Progenitor cell of endocrine pancreas (in vitro differentiated cells): ENCODE measurements around the gene GPS2. TPM values are rescaled to one million over a fixed set of nuclear protein-coding genes. Genes with fewer than 3 reads are reported as not detected.
"Not testable (repeated sequence)": the region's sequence is repeated elsewhere in the genome, so short reads cannot be mapped to it uniquely, and the experiment has no call there.

Experiments
- DNase-seq: peaks from one replicate; pipeline ENCODE4 v3.0.0; 2021; ENCODE audit warnings: low spot score; ENCODE audit not compliant: unreplicated experiment
- H3K27ac Mint-ChIP-seq: 2 replicates; pipeline ENCODE4 v1.8.0; 2021; ENCODE audit warnings: mild to moderate bottlenecking, moderate library complexity, mixed read lengths
- H3K27me3 Mint-ChIP-seq: 2 replicates; pipeline ENCODE4 v1.8.0; 2021; ENCODE audit warnings: mixed read lengths
- H3K36me3 Mint-ChIP-seq: 2 replicates; pipeline ENCODE4 v1.8.0; 2022; ENCODE audit warnings: mixed read lengths; ENCODE audit not compliant: insufficient read depth
- H3K4me1 Mint-ChIP-seq: 2 replicates; pipeline ENCODE4 v1.8.0; 2021; ENCODE audit warnings: low read depth, mixed read lengths
- H3K4me3 Mint-ChIP-seq: 2 replicates; pipeline ENCODE4 v1.8.0; 2021; ENCODE audit warnings: low read depth, mild to moderate bottlenecking, moderate library complexity, mixed read lengths
- H3K9me3 Mint-ChIP-seq: 2 replicates; pipeline ENCODE4 v1.8.0; 2021; ENCODE audit warnings: low read depth, mixed read lengths
- total RNA-seq: library from RNA; stranded (reverse); gene quantifications from 2 replicates; pipeline ENCODE4 v1.2.1, GENCODE V29; 2021
- TF ChIP-seq, protein P1 (sequence below): fragments of 200-600 bp; sonication (generic); IDR thresholded peaks from one replicate; pipeline ENCODE4 v1.5.0; 2021; ENCODE audit warnings: antibody characterized with exemption, mild to moderate bottlenecking; ENCODE audit not compliant: unreplicated experiment

Gene GPS2
- total RNA-seq, 1 donor from 2014 or later: 77.1 TPM

DNA sequence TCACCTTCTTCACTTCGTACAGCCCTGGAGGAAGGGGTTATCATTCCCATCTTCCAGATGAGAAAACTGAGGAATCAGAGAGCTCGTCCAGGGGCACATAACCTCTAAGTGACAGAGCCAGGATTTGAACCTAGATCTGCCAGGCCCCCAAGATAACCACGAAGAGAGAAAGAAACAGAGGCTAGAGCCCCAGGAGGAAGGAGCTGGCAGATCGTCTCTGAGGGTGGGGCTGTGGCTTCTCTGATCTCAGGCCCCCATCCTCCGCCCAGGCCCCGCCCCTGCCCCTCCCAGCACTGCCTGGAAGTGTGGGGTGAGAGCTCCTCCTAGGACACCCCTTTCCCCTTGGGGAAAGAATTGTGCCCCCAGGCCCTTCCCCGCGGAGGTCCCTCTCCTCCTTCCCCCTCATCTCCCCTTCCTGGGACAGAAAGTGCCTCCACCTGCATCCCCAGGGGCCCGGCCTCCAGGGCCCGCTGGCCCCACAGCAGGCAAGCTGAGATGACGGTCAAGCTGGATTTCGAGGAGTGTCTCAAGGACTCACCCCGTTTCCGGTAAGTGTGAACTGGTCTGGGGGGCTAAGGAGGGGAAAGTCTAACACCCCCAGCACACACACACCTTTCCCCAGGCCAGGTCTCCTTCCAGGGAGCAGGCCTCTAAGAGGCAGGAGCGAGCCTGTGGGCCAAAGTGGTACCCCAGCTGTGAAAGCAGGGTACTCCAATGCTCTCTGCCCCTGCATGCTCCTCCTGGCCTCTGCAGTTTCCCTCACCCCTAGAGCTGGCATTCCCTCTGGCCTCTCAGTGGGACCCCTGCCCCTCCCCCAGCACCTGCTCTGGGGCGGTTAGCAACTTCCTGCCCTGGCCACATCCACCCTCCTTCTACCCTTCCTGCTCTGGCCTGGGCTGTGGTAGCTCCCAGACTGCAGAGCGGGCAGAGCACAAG is 21.3 kb upstream of the GPS2 start, which contains the start of gene ACAP1:
ACAP1 (plus strand) TSS at position 290 of the 936 bp plus-strand sequence; CDS start at position 496, 206 bp downstream.
- no peak for DNase-seq
- Mint-ChIP-seq H3K27me3 (peaks cover 10% of the 10 kb centered on the region), H3K27ac (peak within 1 kb of the TSS; percentile 65), H3K36me3 (no peaks in the 10 kb centered on the region), H3K4me3 (no peak within 1 kb of the TSS), H3K4me1 (no peaks in the 10 kb centered on the region), H3K9me3 (no peaks in the 10 kb centered on the region)
- TF ChIP-seq, protein P1, sequence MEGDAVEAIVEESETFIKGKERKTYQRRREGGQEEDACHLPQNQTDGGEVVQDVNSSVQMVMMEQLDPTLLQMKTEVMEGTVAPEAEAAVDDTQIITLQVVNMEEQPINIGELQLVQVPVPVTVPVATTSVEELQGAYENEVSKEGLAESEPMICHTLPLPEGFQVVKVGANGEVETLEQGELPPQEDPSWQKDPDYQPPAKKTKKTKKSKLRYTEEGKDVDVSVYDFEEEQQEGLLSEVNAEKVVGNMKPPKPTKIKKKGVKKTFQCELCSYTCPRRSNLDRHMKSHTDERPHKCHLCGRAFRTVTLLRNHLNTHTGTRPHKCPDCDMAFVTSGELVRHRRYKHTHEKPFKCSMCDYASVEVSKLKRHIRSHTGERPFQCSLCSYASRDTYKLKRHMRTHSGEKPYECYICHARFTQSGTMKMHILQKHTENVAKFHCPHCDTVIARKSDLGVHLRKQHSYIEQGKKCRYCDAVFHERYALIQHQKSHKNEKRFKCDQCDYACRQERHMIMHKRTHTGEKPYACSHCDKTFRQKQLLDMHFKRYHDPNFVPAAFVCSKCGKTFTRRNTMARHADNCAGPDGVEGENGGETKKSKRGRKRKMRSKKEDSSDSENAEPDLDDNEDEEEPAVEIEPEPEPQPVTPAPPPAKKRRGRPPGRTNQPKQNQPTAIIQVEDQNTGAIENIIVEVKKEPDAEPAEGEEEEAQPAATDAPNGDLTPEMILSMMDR: no peak

DNA sequence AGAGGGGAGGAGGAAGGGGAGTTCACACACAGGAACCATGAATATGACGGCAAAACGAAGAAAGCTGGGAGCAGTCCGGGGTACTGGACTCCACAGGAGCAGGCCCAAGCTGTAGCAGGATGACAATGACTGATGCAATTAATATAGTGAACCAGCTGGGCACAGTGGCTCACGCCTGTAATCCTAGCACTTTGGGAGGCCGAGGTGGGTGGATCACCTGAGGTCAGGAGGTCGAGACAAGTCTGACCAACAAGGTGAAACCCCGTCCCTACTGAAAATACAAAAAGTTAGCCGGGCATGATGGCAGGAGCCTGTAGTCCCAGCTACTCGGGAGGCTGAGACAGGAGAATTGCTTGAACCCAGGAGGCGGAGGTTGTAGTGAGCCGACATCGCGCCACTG is 20.6 kb upstream of the GPS2 start:
- not testable (repeated sequence) for H3K9me3 Mint-ChIP-seq, H3K4me1 Mint-ChIP-seq, H3K36me3 Mint-ChIP-seq, DNase-seq, H3K4me3 Mint-ChIP-seq, H3K27me3 Mint-ChIP-seq
- peak overlapping the region; percentile 65 for H3K27ac Mint-ChIP-seq

DNA sequence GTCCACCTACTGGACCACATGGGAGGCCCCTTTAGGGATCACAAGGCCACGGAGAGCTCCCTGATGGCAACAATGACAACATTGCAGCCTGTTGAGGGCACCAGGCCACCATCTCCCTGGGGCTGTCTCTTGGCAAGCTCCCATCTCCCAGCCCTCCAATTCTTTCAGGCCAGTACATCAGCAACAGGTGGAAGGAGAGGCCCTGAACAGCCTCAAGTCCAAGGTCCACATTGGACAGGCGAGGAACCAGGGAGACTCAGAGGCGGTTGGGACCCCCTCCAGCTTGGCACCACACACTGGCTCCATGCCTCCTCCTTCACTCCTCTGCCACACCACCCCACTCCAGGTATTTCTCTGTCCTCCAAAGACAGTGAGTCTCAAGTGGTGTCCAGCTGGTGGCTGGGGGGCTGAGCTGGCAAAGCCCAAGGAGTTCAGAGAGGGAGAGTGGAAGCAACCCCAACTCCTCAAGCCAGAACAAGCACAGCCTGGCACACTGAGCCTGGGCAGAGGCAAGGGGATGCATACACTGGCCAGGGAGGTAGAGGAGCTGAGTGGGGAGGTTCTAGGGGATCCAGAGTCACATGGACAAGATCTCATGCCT is 19.9 kb upstream of the GPS2 start:
- Mint-ChIP-seq H3K27me3 (peaks cover 7% of the 10 kb centered on the region), H3K4me3 (no peak overlapping the region), H3K9me3 (no peaks in the 10 kb centered on the region), H3K4me1 (no peaks in the 10 kb centered on the region), H3K36me3 (no peaks in the 10 kb centered on the region), H3K27ac (peak overlapping the region; percentile 65)
- TF ChIP-seq, protein P1: no peak
- DNase-seq: no peak

DNA sequence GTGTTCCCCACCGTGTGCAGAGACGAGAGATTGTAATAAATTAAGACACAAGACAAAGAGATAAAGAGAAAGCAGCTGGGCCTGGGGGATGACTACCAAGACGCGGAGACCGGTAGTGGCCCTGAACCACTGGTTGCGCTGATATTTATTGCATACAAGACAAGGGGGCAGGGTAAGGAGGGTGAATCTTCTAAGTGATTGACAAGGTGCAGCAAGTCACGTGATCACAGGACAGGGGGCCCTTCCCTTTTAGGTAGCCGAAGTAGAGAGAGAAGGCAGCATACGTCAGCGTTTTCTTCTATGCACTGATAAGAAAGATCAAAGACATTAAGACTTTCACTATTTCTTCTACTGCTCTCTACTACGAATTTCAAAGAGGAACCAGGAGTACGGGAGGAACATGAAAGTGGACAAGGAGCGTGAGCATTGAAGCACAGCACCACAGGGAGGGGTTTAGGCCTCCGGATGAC is 17.5 kb upstream of the GPS2 start:
- Mint-ChIP-seq H3K4me1 (peaks cover 11% of the 10 kb centered on the region), H3K27ac (peak overlapping the region; percentile 60)
- H3K9me3 Mint-ChIP-seq, DNase-seq, H3K4me3 Mint-ChIP-seq, H3K27me3 Mint-ChIP-seq, H3K36me3 Mint-ChIP-seq: not testable (repeated sequence)

DNA sequence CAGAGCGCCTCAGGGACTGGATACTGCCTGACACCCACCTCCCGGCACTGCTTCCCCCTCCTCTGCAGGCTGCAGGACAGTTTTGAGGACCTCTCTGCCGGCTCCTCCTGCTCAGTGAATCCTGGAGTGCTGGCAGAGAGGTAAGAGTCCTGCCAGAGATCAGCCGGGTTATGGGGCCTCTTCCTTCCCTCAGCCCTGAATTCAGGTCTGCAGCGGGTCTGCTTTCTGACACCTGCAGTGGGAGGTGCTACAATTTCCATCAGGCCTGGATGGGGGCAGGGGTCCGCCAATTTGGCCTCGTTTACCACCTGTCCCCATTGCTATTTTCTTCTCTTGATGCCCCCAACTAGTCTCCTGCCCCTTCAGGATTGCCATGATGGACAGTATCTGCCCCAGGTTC is 17.0 kb upstream of the GPS2 start:
- DNase-seq: no peak
- Mint-ChIP-seq H3K36me3 (no peaks in the 10 kb centered on the region), H3K27ac (no peak overlapping the region), H3K4me3 (no peak overlapping the region), H3K9me3 (no peaks in the 10 kb centered on the region), H3K4me1 (peaks cover 11% of the 10 kb centered on the region), H3K27me3 (peaks cover under 1% of the 10 kb centered on the region)
- TF ChIP-seq, protein P1: no peak

DNA sequence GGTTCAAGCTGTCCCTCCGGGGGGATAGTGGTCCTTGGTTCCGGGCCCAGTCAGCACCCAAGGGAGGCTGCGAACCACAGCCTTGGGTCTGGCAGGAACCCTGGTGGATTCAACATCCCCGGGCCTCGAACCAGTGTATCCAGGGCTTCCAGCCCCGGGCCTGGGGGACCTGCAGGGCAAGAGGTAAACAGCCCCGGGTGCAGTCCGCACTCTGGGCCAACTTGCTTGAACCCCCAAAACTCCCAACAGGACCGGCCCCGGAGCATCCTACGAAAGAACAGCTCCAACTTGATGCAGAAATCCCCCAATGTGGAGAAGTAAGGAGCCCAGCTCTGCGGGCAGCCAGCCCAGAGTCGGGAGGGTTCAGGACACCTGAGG is 15.5 kb upstream of the GPS2 start:
- no peaks in the 10 kb centered on the region for H3K36me3 Mint-ChIP-seq
- H3K4me1 Mint-ChIP-seq: peaks cover 11% of the 10 kb centered on the region

More for the DNA sequence above, 15.5 kb upstream of the GPS2 start:
- Mint-ChIP-seq H3K9me3 (no peaks in the 10 kb centered on the region), H3K4me3 (peak overlapping the region; percentile 95), H3K27me3 (no peaks in the 10 kb centered on the region), H3K27ac (peak overlapping the region; percentile 16)
- no peak for DNase-seq
- TF ChIP-seq, protein P1: no peak
